Left ventricle myocardium inferior (tissue), 1 donor: ENCODE data around the gene STX4. TPM values are rescaled to one million over a fixed set of nuclear protein-coding genes. Genes with fewer than 3 reads are reported as not detected.

Source experiments
- DNase-seq: peaks from one replicate; pipeline ENCODE4 v3.0.0-alpha.2; 2020
- H3K27ac ChIP-seq: fragments of 200-600 bp; replicated peaks from 2 replicates; pipeline ENCODE4 v1.8.0; 2021
- H3K27me3 ChIP-seq: fragments of 200-600 bp; 2 replicates; pipeline ENCODE4 v1.8.0; 2021; ENCODE audit warnings: low read depth
- H3K36me3 ChIP-seq: fragments of 200-600 bp; 2 replicates; pipeline ENCODE4 v1.8.0; 2021
- H3K4me1 ChIP-seq: fragments of 200-600 bp; 2 replicates; pipeline ENCODE4 v1.8.0; 2021
- H3K4me3 ChIP-seq: fragments of 200-600 bp; 2 replicates; pipeline ENCODE4 v1.8.0; 2021; ENCODE audit warnings: mild to moderate bottlenecking, moderate library complexity
- H3K9me3 ChIP-seq: fragments of 200-600 bp; replicated peaks from 2 replicates; pipeline ENCODE4 v1.8.0; 2021
- intact Hi-C: fragments of 100-400 bp; cut with micrococcal nuclease; formaldehyde crosslinking; loops from one replicate; pipeline ENCODE4 v1.11.0; 2022
- long read RNA-seq: library from polyadenylated mRNA; unstranded; transcript quantifications from one replicate; pipeline ENCODE4 v2.0.0, GENCODE V29; 2021
- total RNA-seq: library from RNA; stranded (reverse); fragmentation: NEBNext Ultra II Directional; extraction: Animal tissue kit (Norgen Biotek cat#: 25700); gene quantifications from one replicate; pipeline ENCODE4 v1.2.1, GENCODE V29; 2021
- TF ChIP-seq, protein P1 (sequence below): fragments of 200-600 bp; IDR thresholded peaks from 2 replicates; pipeline ENCODE4 v1.8.0; 2021; ENCODE audit warnings: antibody characterized with exemption, mild to moderate bottlenecking, borderline replicate concordance
- donor health status: DM: no; HTN: yes; CAD: no; lungs with severe emphysema.

Gene STX4, protein sequence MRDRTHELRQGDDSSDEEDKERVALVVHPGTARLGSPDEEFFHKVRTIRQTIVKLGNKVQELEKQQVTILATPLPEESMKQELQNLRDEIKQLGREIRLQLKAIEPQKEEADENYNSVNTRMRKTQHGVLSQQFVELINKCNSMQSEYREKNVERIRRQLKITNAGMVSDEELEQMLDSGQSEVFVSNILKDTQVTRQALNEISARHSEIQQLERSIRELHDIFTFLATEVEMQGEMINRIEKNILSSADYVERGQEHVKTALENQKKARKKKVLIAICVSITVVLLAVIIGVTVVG
- total RNA-seq: 43.1 TPM
- long read RNA-seq, transcript STX4-201 (11 exons, 1,481 nt): major isoform, 18 of 24 reads
- long read RNA-seq, partial matches to known transcripts: 1 of 24 reads
- long read RNA-seq, other reads (novel, unspliced or antisense): 5 of 24 reads

DNA sequence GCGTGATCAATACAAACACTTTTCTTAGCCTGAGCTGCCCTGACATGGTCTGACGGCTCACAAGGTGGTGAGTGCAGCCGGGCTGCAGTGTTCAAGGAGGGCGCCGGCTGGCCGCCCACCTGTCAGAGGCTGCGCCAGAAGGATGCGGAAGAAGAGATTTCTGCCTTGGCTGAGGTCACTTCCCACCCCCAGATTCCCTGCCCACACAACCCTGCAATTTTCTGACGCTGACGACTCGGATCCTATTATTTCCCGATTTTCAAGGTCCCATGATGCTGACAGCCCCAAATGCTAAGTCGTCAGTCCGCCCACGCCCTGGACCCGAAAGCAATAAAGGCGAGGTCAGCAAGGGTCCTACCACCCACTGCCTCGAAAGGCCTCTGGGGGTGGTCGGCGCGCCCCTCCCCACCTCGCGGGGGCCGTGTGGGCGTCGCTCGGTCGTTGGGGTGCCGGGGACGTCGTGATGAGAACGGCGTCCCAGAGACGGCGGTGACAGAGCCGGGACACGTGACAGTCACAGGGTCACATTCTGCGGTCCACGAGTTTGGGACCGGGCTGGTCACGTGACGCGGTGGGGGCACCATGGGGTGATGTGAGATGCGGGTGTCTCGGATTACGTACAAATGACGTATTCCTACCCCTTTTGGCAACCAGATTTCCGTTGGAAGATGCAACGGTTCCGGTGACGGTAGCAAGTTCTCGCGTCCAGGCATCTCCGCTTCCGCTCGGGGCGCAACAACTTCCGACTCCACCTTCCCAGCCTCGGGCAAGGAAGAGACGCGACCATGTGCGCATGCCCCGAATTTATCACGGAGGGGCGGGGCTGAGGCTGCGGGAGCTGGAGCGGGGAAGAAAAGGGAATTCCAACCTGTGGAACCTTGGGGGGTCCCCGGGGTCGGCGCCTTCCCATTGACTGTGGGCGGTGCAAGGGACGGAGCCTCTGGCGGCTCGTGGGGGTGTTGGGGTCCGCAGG, at the start of gene STX4:
TSS of gene STX4 (plus strand) at position 823 of the 973 bp plus-strand sequence. CDS start 248 bp downstream, outside the sequence.
- H3K4me1 ChIP-seq: peaks cover 41% of the 10 kb centered on the region
- H3K27ac ChIP-seq: peak within 1 kb of the TSS; percentile 92
- intact Hi-C loops: loop anchor here (5.0 kb wide), 1 partner anchor 39 kb away; the partner anchor contains the start of genes ZNF646 and ZNF668
- TF ChIP-seq, protein P1, sequence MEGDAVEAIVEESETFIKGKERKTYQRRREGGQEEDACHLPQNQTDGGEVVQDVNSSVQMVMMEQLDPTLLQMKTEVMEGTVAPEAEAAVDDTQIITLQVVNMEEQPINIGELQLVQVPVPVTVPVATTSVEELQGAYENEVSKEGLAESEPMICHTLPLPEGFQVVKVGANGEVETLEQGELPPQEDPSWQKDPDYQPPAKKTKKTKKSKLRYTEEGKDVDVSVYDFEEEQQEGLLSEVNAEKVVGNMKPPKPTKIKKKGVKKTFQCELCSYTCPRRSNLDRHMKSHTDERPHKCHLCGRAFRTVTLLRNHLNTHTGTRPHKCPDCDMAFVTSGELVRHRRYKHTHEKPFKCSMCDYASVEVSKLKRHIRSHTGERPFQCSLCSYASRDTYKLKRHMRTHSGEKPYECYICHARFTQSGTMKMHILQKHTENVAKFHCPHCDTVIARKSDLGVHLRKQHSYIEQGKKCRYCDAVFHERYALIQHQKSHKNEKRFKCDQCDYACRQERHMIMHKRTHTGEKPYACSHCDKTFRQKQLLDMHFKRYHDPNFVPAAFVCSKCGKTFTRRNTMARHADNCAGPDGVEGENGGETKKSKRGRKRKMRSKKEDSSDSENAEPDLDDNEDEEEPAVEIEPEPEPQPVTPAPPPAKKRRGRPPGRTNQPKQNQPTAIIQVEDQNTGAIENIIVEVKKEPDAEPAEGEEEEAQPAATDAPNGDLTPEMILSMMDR: no peak
- H3K27me3 ChIP-seq: no peaks in the 10 kb centered on the region
- H3K9me3 ChIP-seq: no peaks in the 10 kb centered on the region
- peak; percentile 98 for DNase-seq
- peak within 1 kb of the TSS; percentile 92 for H3K4me3 ChIP-seq
- H3K36me3 ChIP-seq: peaks cover 30% of the 10 kb centered on the region

DNA sequence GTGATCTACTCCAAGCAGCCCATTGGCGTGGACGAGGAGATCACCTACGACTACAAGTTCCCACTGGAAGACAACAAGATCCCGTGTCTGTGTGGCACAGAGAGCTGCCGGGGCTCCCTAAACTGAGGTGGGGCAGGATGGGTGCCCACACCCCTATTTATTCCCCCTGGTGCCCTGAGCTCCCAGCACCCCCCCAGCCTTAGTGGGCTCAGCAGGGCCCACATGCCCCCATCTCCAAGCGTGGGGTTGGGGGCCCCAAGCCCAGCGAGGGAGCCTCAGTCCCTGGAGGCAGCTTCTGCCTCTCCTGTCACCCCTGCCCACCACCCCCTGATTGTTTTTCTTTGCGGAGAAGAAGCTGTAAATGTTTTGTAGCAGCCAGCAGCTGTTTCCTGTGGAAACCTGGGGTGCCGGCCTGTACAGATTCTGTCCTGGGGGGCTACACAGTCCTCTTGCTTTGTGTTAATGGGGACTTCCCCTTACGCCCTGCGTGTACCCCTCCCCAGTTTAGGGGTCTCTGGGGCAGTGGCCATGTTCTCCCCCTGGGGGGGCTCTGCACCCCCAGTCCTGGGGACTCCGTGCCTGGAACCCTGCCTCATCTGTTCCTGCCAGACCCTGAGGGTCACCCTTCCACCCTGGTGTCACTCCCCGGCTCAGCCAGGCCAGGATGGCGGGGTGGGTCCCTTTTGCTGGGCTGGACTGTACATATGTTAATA, 49.3 kb upstream of the STX4 start:
- Histone ChIP-seq H3K9me3 (no peaks in the 10 kb centered on the region), H3K4me3 (no peak overlapping the region), H3K27ac (no peak overlapping the region), H3K36me3 (peaks cover 44% of the 10 kb centered on the region), H3K4me1 (peaks cover 17% of the 10 kb centered on the region), H3K27me3 (no peaks in the 10 kb centered on the region)
- DNase-seq: no peak
- TF ChIP-seq, protein P1: no peak
- intact Hi-C loops: loop anchor here (10.0 kb wide), 2 partner anchors 161 to 471 kb away; partner anchors contain the start of gene ARMC5

DNA sequence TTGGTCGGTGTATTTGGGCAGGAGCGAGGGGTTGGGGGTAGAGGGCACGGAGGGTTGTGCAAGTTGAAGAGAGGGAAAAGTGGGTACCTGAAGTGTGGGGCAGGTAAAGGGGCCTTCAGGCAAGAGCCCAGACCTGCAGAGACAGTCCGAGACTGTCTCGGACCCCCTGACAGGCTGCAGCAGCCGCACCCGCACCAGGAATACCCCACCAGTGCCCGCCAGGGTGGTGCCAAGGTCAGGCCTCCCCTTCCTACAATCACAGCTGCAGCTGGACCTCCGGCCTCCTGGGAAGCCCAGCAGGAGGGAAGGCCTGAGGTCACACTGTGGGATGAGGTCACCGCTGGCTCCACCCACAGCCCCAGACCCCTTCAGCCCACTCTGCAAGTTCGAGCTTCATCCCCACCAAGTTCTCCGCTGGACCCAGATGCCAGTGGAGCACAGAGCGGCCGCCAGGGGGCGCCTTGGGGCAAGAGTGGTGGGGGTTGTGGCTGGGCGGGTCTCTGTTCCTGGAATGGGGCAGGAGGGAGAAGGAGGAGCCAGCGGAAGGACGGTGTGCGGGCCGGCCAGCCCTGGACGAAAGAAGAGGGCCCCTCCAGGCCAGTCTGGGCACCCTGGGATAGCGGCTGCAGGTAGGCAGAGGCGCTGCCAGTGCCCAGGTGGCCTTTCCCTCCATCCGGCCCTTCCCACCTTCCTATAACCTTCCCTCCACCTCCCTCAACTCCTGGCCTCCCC, 48.5 kb upstream of the STX4 start, which contains the start of gene HSD3B7:
TSS of gene HSD3B7 (plus strand) at position 539 of the 732 bp plus-strand sequence. CDS start 452 bp downstream, outside the sequence.
- H3K27me3 ChIP-seq: no peaks in the 10 kb centered on the region
- H3K4me1 ChIP-seq: peaks cover 20% of the 10 kb centered on the region
- TF ChIP-seq, protein P1: peak; percentile 95
- intact Hi-C loops: loop anchor here (10.0 kb wide), 2 partner anchors 160 to 470 kb away; partner anchors contain the start of gene ARMC5
- no peaks in the 10 kb centered on the region for H3K9me3 ChIP-seq
- peak within 1 kb of the TSS; percentile 85 for H3K27ac ChIP-seq
- H3K36me3 ChIP-seq: peaks cover 36% of the 10 kb centered on the region
- DNase-seq: peak; percentile 88
- H3K4me3 ChIP-seq: peak within 1 kb of the TSS; percentile 72

DNA sequence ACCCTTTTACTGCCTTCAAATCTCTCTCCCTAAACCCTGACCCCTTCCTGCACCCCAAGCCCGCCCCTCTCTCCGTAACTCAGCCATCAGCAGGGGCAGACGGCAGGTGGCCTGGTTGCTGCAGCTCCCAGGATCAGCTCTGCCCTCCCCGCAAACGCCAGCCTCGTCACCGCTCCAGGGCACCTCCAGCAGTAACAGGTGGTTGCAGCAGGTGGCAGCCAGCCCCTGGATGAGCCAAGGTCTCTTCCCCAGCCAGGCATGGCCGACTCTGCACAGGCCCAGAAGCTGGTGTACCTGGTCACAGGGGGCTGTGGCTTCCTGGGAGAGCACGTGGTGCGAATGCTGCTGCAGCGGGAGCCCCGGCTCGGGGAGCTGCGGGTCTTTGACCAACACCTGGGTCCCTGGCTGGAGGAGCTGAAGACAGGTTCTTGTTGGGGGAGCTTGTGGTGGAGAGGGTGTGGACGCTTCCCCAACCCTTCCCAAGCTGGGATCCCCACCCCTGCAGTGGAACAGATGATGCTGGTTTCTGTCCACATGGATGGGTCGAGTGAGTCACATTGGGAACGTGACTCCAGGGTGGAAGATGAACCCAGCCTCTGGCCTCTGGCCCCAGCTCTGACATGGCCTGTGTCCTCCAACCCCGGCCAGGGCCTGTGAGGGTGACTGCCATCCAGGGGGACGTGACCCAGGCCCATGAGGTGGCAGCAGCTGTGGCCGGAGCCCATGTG, 47.8 kb upstream of the STX4 start:
- peaks cover 20% of the 10 kb centered on the region for H3K4me1 ChIP-seq
- DNase-seq: no peak
- H3K4me3 ChIP-seq: peak overlapping the region; percentile 72
- no peaks in the 10 kb centered on the region for H3K27me3 ChIP-seq
- H3K36me3 ChIP-seq: peaks cover 29% of the 10 kb centered on the region
- H3K27ac ChIP-seq: peak overlapping the region; percentile 85
- intact Hi-C loops: loop anchor here (10.0 kb wide), 2 partner anchors 159 to 469 kb away; partner anchors contain the start of gene ARMC5
- H3K9me3 ChIP-seq: no peaks in the 10 kb centered on the region
- TF ChIP-seq, protein P1: no peak
